BLaER1 (cell line): ENCODE data around the gene PGS1.
A peak's percentile ranks its signal among the peaks of the same experiment; 100 is the strongest.

Source experiments
- H3K27ac ChIP-seq: shearing (Covaris generic); formaldehyde crosslinking; 2 replicates; pipeline ENCODE4 v1.8.1; 2022
- H3K27me3 ChIP-seq: shearing (Covaris generic); formaldehyde crosslinking; 2 replicates; pipeline ENCODE4 v1.8.1; 2022
- H3K36me3 ChIP-seq: shearing (Covaris generic); formaldehyde crosslinking; 2 replicates; pipeline ENCODE4 v1.8.1; 2022
- H3K4me1 ChIP-seq: shearing (Covaris generic); formaldehyde crosslinking; 2 replicates; pipeline ENCODE4 v1.8.1; 2022
- H3K4me2 ChIP-seq: shearing (Covaris generic); formaldehyde crosslinking; 2 replicates; pipeline ENCODE4 v1.8.1; 2022
- H3K4me3 ChIP-seq: shearing (Covaris generic); formaldehyde crosslinking; 2 replicates; pipeline ENCODE4 v1.8.1; 2022
- H3K9ac ChIP-seq: shearing (Covaris generic); formaldehyde crosslinking; 2 replicates; pipeline ENCODE4 v1.8.1; 2022
- H3K9me3 ChIP-seq: shearing (Covaris generic); formaldehyde crosslinking; 2 replicates; pipeline ENCODE4 v1.8.1; 2022
- H4K20me1 ChIP-seq: shearing (Covaris generic); formaldehyde crosslinking; 2 replicates; pipeline ENCODE4 v1.8.1; 2022
- Cebpa-rat ChIP-seq: shearing (Covaris generic); IDR thresholded peaks from 2 replicates; pipeline ENCODE4 v1.8.1; 2022

Gene PGS1

DNA sequence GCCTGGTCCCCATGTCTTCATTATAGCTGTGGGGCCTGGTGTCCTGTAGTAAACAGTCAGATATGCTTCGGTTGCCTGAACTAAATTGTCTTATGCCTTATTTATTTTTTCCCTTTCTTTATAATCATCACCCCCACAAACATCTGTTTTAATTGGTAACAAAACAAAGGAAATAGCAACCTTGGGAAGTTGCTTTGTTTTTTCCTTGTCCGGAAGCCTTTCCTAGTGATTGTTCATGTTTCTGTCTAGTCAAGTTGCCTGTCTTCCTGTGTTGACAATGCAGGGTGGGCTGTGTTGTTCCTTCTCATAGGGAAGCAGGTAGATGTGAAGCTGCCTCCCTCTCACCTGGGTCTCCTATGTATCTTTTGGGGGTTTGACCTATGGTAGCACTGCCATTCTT is 16.7 kb downstream of the PGS1 start:
- Histone ChIP-seq H4K20me1 (peaks cover 98% of the 10 kb centered on the region), H3K4me1 (peaks cover 24% of the 10 kb centered on the region), H3K27ac (no peak overlapping the region), H3K27me3 (no peaks in the 10 kb centered on the region), H3K9me3 (no peaks in the 10 kb centered on the region), H3K36me3 (peaks cover 99% of the 10 kb centered on the region), H3K4me2 (no peak overlapping the region), H3K9ac (no peak overlapping the region), H3K4me3 (no peak overlapping the region)
- no peak for TF ChIP-seq Cebpa-rat

DNA sequence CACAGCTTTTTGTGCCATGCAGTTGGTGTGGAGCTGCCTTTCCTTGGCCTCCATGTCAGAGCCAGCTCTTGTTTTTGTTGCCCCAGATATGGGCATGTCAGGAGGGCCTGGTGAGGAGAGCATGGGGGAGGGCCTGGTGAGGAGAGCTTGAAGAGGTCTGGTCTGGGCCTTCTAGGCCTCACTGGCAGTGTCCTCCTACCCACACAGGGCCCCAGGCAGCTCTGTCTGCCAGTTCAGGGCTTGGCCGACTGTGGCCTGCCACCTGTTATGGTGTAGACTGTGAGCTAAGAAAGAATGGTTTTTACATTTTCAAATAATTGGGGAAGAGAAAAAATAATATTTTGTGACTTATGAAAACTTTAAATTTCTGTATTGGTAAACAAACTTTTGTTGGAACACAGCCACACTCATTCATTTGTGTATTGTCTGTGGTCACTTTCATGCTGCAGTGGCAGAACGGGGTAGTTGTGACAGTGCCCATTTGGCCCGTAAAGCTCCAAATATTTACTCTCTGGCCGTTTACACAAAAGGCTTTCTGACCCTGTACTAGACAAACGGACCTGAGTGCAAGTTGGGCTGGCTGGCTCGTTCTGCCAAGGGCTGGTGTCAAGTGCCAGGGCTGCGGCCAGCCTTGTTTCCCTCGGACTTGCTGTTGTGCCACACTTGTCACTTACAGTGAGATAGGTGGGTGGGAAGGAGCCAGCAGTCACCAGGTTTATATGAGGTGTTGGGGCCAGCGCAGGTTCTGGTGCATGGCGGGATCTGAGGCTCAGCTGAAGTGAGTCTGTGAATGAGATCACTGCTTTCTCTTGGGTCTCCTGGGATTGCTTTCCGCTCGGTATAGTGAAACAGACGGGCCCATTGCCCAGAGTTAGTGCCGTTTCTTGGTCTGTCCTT is 18.2 kb downstream of the PGS1 start:
- Histone ChIP-seq H3K4me2 (no peak overlapping the region), H3K4me3 (no peak overlapping the region), H3K9ac (0 out of 2 replicates have a peak overlapping the region, but pooled peaks have one; percentile 45), H3K36me3 (peaks cover 100% of the 10 kb centered on the region), H4K20me1 (peaks cover 94% of the 10 kb centered on the region), H3K4me1 (peaks cover 10% of the 10 kb centered on the region), H3K27ac (no peak overlapping the region), H3K27me3 (no peaks in the 10 kb centered on the region), H3K9me3 (no peaks in the 10 kb centered on the region)
- TF ChIP-seq Cebpa-rat = no peak

DNA sequence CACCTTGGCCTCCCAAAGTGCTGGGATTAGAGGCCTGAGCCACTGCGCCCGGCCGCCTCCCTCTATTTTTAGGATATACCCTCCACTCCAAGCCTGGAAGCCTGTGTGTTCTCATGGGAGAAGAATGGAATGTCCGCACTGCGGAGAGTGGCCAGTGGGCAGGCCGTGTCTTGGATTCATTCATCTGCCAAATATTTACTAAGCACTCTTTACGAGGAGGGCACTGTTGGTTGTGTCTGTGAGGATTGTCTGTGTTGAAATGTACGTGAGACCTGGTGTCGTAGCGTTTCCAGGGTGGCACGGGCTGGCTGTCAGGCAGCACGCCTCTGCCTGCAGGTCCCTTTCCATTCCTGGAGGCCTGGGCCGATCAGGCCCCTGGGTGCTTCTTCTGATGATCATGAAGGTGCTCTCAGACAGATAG is 19.2 kb downstream of the PGS1 start:
- Histone ChIP-seq H4K20me1 (peaks cover 88% of the 10 kb centered on the region), H3K36me3 (peaks cover 100% of the 10 kb centered on the region), H3K9ac (no peak overlapping the region), H3K27ac (no peak overlapping the region), H3K9me3 (no peaks in the 10 kb centered on the region), H3K4me2 (no peak overlapping the region), H3K27me3 (no peaks in the 10 kb centered on the region), H3K4me1 (peaks cover 10% of the 10 kb centered on the region), H3K4me3 (no peak overlapping the region)
- no peak for TF ChIP-seq Cebpa-rat

DNA sequence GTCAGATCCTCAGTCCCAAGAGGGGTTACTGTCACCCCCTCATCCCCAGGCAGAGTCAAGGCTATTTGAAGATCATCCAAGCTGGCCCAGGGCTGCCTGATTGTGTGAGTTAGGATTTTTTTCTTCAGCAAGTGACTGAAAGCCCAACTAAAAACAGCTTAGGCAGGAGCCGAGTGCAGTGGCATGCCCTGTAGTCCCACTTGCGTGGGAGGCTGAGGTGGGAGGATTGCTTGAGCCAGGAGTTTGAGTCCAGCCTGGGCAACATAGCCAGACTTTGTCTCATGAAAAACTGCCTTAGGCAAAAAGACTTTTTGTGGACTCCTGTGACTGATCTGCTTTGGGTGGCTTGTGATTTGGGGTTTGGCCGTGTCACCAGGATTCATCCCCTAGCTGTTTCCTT is 19.9 kb downstream of the PGS1 start:
- H3K9me3 ChIP-seq = no peaks in the 10 kb centered on the region
- H3K9ac ChIP-seq = no peak overlapping the region
- H3K36me3 ChIP-seq = peaks cover 100% of the 10 kb centered on the region
- no peaks in the 10 kb centered on the region for H3K27me3 ChIP-seq
- TF ChIP-seq Cebpa-rat = no peak
- H3K4me1 ChIP-seq = peaks cover 10% of the 10 kb centered on the region
- H3K27ac ChIP-seq = no peak overlapping the region
- no peak overlapping the region for H3K4me2 ChIP-seq
- peaks cover 81% of the 10 kb centered on the region for H4K20me1 ChIP-seq
- no peak overlapping the region for H3K4me3 ChIP-seq

DNA sequence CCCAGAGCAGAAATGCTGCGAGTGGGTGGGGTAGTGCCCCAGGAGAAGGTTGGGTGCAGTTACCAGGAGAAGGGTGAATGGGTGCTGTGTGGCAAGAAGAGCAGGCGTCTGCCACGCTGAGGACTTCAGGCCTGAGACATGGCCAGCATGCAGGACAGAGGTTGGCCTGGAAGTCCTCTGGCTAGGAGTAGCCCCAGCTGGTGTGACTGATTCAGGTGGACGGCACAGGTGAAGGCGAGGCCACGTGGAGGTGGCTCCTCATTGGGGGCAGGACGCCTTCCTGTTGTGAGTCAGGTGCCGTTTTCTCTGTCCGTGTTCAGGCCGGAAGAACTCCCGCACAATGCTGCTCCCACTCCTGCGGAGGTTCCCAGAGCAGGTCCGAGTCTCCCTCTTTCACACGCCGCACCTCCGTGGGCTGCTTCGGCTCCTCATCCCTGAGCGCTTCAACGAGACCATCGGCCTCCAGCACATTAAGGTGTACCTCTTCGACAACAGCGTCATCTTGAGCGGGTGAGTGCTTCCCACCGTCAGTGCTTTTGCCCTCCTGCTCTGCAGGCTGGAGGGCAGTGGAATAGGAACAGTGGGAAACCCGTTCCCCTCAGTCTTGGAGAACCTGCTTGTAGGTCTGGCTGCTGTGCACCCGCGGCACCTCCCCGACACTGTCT is 20.7 kb downstream of the PGS1 start:
- no peak overlapping the region for H3K9ac ChIP-seq
- H3K4me3 ChIP-seq = no peak overlapping the region
- peaks cover 73% of the 10 kb centered on the region for H4K20me1 ChIP-seq
- H3K27ac ChIP-seq = no peak overlapping the region
- peaks cover 100% of the 10 kb centered on the region for H3K36me3 ChIP-seq
- no peaks in the 10 kb centered on the region for H3K27me3 ChIP-seq
- H3K9me3 ChIP-seq = no peaks in the 10 kb centered on the region
- H3K4me1 ChIP-seq = peaks cover 10% of the 10 kb centered on the region
- no peak for TF ChIP-seq Cebpa-rat
- no peak overlapping the region for H3K4me2 ChIP-seq

DNA sequence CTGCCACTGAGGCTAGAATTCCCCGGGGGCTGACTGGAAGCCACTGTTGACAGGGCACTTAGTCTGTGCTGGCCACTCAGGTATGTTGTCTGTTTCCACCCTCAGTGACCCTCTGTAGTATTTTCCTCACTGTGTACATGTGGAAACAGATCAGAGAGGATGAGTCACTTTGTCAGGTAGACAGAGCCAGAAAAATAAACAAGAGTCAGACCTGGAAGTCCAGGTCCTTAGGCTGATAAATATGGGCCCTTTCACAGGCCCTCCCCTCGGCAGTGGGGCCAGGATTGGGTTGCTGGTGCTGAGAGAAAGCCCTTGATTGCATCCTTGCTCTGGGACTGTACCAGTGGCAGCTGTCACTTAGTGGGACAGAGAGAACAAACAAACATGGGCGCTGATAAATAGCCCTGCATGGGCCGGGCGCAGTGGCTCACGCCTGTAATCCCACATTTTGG is 21.3 kb downstream of the PGS1 start:
- Histone ChIP-seq H3K4me3 (no peak overlapping the region), H3K9me3 (no peaks in the 10 kb centered on the region), H3K9ac (no peak overlapping the region), H3K36me3 (peaks cover 100% of the 10 kb centered on the region), H3K4me1 (peaks cover 10% of the 10 kb centered on the region), H3K4me2 (no peak overlapping the region), H3K27ac (no peak overlapping the region), H3K27me3 (no peaks in the 10 kb centered on the region), H4K20me1 (peaks cover 68% of the 10 kb centered on the region)
- no peak for TF ChIP-seq Cebpa-rat

DNA sequence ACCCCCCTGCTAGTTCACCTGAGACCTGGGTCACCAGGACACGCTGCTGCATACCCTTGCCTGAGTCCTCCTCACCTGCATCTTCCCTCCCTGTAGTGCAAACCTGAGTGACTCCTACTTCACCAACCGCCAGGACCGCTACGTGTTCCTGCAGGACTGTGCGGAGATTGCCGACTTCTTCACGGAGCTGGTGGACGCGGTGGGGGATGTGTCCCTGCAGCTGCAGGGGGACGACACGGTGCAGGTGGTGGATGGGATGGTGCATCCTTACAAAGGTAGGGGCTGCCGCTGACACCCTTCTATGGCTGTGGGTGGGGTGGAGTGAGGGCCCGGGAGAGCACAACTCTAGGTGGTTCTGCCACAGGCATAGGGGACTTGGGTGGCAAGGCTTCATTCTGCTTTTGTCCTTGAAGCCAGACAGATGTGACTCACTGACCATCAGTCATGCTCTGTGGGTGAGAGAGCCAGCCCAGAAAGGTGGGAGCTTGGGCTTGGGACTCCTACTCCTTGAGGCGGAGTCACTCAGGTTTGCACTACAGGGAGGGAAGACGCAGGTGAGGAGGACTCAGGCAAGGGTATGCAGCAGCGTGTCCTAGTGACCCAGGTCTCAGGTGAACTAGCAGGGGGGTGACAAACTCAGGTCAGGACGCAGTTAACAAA is 22.3 kb downstream of the PGS1 start:
- Histone ChIP-seq H3K9ac (no peak overlapping the region), H3K9me3 (no peaks in the 10 kb centered on the region), H3K27ac (no peak overlapping the region), H3K4me1 (peaks cover 16% of the 10 kb centered on the region), H3K4me2 (no peak overlapping the region), H4K20me1 (peaks cover 66% of the 10 kb centered on the region), H3K4me3 (no peak overlapping the region), H3K27me3 (no peaks in the 10 kb centered on the region), H3K36me3 (peaks cover 100% of the 10 kb centered on the region)
- no peak for TF ChIP-seq Cebpa-rat

DNA sequence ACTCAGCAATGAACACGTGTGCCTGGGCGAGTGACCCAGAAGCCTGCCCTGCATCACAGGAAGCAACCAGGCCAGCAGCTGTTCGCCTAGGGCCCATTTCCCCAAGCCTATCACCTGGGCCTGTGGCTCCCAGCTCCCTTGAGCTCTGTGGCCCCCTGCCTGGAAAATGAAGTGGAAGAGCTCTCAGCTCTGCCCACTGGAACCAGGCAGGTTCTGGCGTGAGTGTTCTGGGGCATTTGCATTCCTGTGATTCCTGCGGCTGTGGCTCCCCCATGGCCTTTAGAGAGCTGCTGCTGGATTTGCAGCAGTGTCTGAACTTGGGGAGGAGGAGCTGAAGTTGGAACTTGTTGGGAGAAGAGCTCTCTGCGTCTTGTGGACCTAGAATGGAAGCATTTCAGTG is 22.8 kb downstream of the PGS1 start:
- H3K36me3 ChIP-seq = peaks cover 100% of the 10 kb centered on the region
- H3K4me3 ChIP-seq = no peak overlapping the region
- peaks cover 17% of the 10 kb centered on the region for H3K4me1 ChIP-seq
- H3K9ac ChIP-seq = no peak overlapping the region
- no peak for TF ChIP-seq Cebpa-rat
- no peak overlapping the region for H3K27ac ChIP-seq
- no peaks in the 10 kb centered on the region for H3K27me3 ChIP-seq
- no peak overlapping the region for H3K4me2 ChIP-seq
- peaks cover 66% of the 10 kb centered on the region for H4K20me1 ChIP-seq
- no peaks in the 10 kb centered on the region for H3K9me3 ChIP-seq

DNA sequence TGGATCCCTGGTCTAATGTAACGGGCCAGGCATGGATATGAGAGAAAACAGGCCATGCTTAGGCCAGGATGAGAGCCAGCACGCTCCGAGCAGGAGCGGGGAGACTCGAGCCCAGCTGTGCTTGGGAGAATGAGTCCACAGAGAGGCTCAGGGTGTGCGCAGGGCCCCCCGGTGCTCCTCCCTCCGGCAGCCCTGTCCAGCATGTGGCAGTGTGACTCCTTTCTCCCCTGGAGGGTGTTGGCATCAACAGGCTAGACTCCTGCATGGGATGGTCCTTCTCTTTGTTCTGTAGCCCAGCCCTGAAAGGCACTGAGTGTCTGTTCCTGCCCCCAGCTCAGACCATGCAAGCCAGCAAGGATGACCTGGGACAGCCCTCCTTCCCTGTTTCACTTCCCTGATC is 23.4 kb downstream of the PGS1 start:
- no peak overlapping the region for H3K27ac ChIP-seq
- no peak overlapping the region for H3K4me2 ChIP-seq
- H3K4me1 ChIP-seq = peaks cover 10% of the 10 kb centered on the region
- peaks cover 66% of the 10 kb centered on the region for H4K20me1 ChIP-seq
- no peak overlapping the region for H3K4me3 ChIP-seq
- no peak for TF ChIP-seq Cebpa-rat
- H3K36me3 ChIP-seq = peaks cover 100% of the 10 kb centered on the region
- no peaks in the 10 kb centered on the region for H3K27me3 ChIP-seq
- no peaks in the 10 kb centered on the region for H3K9me3 ChIP-seq
- no peak overlapping the region for H3K9ac ChIP-seq

DNA sequence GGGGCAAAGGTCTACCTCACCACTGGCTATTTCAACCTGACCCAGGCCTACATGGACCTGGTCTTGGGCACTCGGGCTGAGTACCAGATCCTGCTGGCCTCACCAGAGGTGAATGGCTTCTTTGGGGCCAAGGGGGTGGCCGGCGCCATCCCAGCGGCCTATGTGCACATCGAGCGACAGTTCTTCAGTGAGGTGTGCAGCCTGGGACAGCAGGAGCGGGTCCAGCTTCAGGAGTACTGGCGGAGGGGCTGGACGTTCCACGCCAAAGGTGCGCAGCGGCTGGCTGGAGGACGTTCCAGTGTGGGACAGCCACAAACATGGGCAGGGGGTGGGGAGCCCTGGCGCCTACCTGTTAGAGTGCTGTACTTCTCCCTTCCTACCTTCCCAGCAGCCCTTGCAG is 25.4 kb downstream of the PGS1 start:
- peaks cover 100% of the 10 kb centered on the region for H3K36me3 ChIP-seq

More for the DNA sequence above, 25.4 kb downstream of the PGS1 start:
- Histone ChIP-seq H3K9me3 (no peaks in the 10 kb centered on the region), H3K27ac (no peak overlapping the region), H3K4me2 (no peak overlapping the region), H3K4me3 (no peak overlapping the region), H3K9ac (no peak overlapping the region), H3K27me3 (no peaks in the 10 kb centered on the region), H3K4me1 (peaks cover 13% of the 10 kb centered on the region; the same call in 1 of the 2 replicates), H4K20me1 (peaks cover 66% of the 10 kb centered on the region)
- no peak for TF ChIP-seq Cebpa-rat
